ENCODE results near the gene TSC1.

DNA sequence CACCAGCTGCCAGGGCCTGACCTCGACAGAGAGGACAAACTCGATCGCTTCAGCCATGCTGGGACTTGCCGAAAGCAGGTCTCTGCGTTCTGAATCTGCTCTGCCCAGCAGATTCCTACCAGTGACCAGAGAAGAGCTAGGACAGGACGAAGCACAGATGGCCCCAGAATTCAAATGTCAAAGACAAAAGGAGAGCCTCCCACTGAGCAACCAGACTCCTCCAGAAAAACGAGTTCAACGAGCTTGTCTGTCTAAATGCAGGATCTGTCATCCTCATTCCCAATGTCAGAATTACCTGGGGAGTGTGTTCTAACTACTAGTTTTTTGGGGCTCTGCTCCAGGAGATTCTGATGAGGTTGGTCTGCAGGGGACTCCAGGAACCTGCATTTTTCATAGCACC lies 79.7 kb downstream of the TSC1 start:
- TF ChIP-seq CTCF (IDR thresholded peaks at IDR 0.05) (no peak), POLR2A (IDR thresholded peaks at IDR 0.05) (no peak)
